Naive thymus-derived CD4-positive, alpha-beta T cell (primary cell): ENCODE results near the gene SPEF2. TPM values are rescaled to one million over a fixed set of nuclear protein-coding genes. Genes with fewer than 3 reads are reported as not detected.

Source experiments
- ATAC-seq: fragments of 150-1000 bp; cut with Tn5 transposase; 2 replicates; pipeline ENCODE4 v1.10.0; 2021; ENCODE audit warnings: mild to moderate bottlenecking, moderate library complexity
- CTCF ChIA-PET: fragments of 350-600 bp; sonication (Branson Sonifier 250); formaldehyde crosslinking; loops from one replicate; lab custom pipeline; 2021; ENCODE audit warnings: antibody characterized with exemption; lab: Charles Lee
- POLR2A ChIA-PET: fragments of 350-600 bp; sonication (Branson Sonifier 250); formaldehyde crosslinking; loops from one replicate; lab custom pipeline; 2021; ENCODE audit warnings: antibody characterized with exemption, inconsistent platforms; lab: Charles Lee
- DNase-seq, 9 donors: peaks; one replicate each; pipeline versions ENCODE4 v3.0.0 to v3.0.0-alpha.2; 2020 to 2022; ENCODE audit warnings: mixed read lengths in 1 of 9
- H3K27ac ChIP-seq: one replicate; pipeline ENCODE4 v1.7.0; 2013; ENCODE audit warnings: mild to moderate bottlenecking, low read depth, low read length, moderate library complexity
- H3K27me3 ChIP-seq, 2 donors: one replicate each; pipeline ENCODE4 v1.7.0; 2013; ENCODE audit warnings: low read length in 2 of 2, mild to moderate bottlenecking in 2 of 2, moderate library complexity in 2 of 2; ENCODE audit not compliant: control insufficient read depth in 2 of 2, insufficient read depth in 2 of 2
- H3K36me3 ChIP-seq, 3 experiments: 1 replicate in 2 of 3; 2 replicates in 1 of 3; pipeline ENCODE4 v1.7.0; 2013; ENCODE audit warnings: low read length in 3 of 3, mild to moderate bottlenecking in 3 of 3, moderate library complexity in 1 of 3; ENCODE audit not compliant: insufficient read depth in 3 of 3, control insufficient read depth in 2 of 3
- H3K4me1 ChIP-seq, 2 donors: one replicate each; pipeline ENCODE4 v1.7.0; 2013; ENCODE audit warnings: low read length in 2 of 2, mild to moderate bottlenecking in 2 of 2, moderate library complexity in 1 of 2; ENCODE audit not compliant: control insufficient read depth in 2 of 2, insufficient read depth in 2 of 2
- H3K4me3 ChIP-seq: 2 replicates; pipeline ENCODE4 v1.7.0; 2013; ENCODE audit warnings: mild to moderate bottlenecking, low read length
- H3K9me3 ChIP-seq, 3 experiments: 1 replicate in 2 of 3; 2 replicates in 1 of 3; pipeline ENCODE4 v1.7.0; 2013; ENCODE audit warnings: low read length in 3 of 3; ENCODE audit not compliant: control insufficient read depth in 2 of 3
- H3K27ac Mint-ChIP-seq, 9 donors: one replicate each; pipeline ENCODE4 v1.8.0; 2020 to 2022; ENCODE audit warnings: mixed read lengths in 9 of 9, mild to moderate bottlenecking in 8 of 9, moderate library complexity in 5 of 9, inconsistent platforms in 2 of 9
- H3K27me3 Mint-ChIP-seq, 5 donors: one replicate each; pipeline ENCODE4 v1.8.0; 2021 to 2022; ENCODE audit warnings: mixed read lengths in 5 of 5, mild to moderate bottlenecking in 1 of 5
- H3K36me3 Mint-ChIP-seq, 5 donors: one replicate each; pipeline ENCODE4 v1.8.0; 2020 to 2022; ENCODE audit warnings: mixed read lengths in 5 of 5, mild to moderate bottlenecking in 3 of 5, inconsistent platforms in 1 of 5
- H3K4me1 Mint-ChIP-seq, 7 donors: one replicate each; pipeline ENCODE4 v1.8.0; 2020 to 2022; ENCODE audit warnings: mixed read lengths in 7 of 7, mild to moderate bottlenecking in 3 of 7, inconsistent platforms in 1 of 7
- H3K4me3 Mint-ChIP-seq, 10 donors: one replicate each; pipeline ENCODE4 v1.8.0; 2020 to 2022; ENCODE audit warnings: mild to moderate bottlenecking in 10 of 10, mixed read lengths in 10 of 10, moderate library complexity in 6 of 10, inconsistent platforms in 2 of 10
- H3K9me3 Mint-ChIP-seq, 11 donors: one replicate each; pipeline ENCODE4 v1.8.0; 2020 to 2022; ENCODE audit warnings: mixed read lengths in 11 of 11, mild to moderate bottlenecking in 4 of 11, inconsistent platforms in 1 of 11, moderate library complexity in 1 of 11
- intact Hi-C, 2 donors: fragments of 100-400 bp; cut with micrococcal nuclease; formaldehyde crosslinking; loops; one replicate each; pipeline ENCODE4 v1.15.1; 2023
- polyA plus RNA-seq, 2 donors: library from polyadenylated mRNA; unstranded; fragments of 300-500 nt; fragmentation: Illumina TruSeq; gene quantifications; one replicate each; pipeline ENCODE4 v1.2.3, GENCODE V29; 2021
- total RNA-seq, 6 experiments: library from RNA in 5 of 6; stranded (reverse) in 5 of 6; gene quantifications; 1 replicate in 5 of 6; 2 replicates in 1 of 6; pipeline ENCODE4 v1.2.3 and lab custom pipeline; 2021 to 2026

SPEF2 gene
- total and polyA plus RNA-seq, 7 experiments from 2014 or later, result 5.5 to 13.5 (median 7.7) TPM

- H3K27ac ChIP-seq, result no peak overlapping the region
- DNase-seq (no peak), ATAC-seq (no peak)
- H3K36me3 ChIP-seq, result no peaks in the 10 kb centered on the region
- H3K27me3 Mint-ChIP-seq, result no peaks in the 10 kb centered on the region
- peaks cover 10 to 41% (median 21%) of the 10 kb centered on the region in 7 donors for H3K4me1 Mint-ChIP-seq
- no peaks in the 10 kb centered on the region for H3K9me3 ChIP-seq
- intact Hi-C loops, result no loop called here
- H3K4me1 ChIP-seq, result no peaks in the 10 kb centered on the region
- no peak overlapping the region for H3K27ac Mint-ChIP-seq
- peaks cover 2 to 27% (median 7%) of the 10 kb centered on the region in 11 donors for H3K9me3 Mint-ChIP-seq
- CTCF ChIA-PET, result no interaction called here
- H3K27me3 ChIP-seq, result no peaks in the 10 kb centered on the region
- H3K36me3 Mint-ChIP-seq, result peaks cover 10 to 30% (median 20%) of the 10 kb centered on the region in 5 donors
- H3K4me3 ChIP-seq, result no peak overlapping the region
- POLR2A ChIA-PET, result interaction anchor here (0.9 kb wide), 1 partner anchor 46 kb away, joined by 3 read pairs; no protein-coding TSS in a partner anchor
- no peak overlapping the region for H3K4me3 Mint-ChIP-seq
These were observed 124.3 kb downstream of the SPEF2 start for GRCh38 chr5:35741971-35742370.

- intact Hi-C loops, result no loop called here
- Mint-ChIP-seq H3K27me3 (no peaks in the 10 kb centered on the region), H3K4me3 (no peak overlapping the region), H3K27ac (peak overlapping the region in 1 of 9 donors; percentile 37), H3K9me3 (peaks cover 5 to 33% (median 14%) of the 10 kb centered on the region in 11 donors), H3K36me3 (peaks cover 10 to 35% (median 19%) of the 10 kb centered on the region in 5 donors), H3K4me1 (peaks cover 16 to 57% (median 28%) of the 10 kb centered on the region in 7 donors)
- no peaks in the 10 kb centered on the region for H3K27me3 ChIP-seq
- no peak overlapping the region for H3K4me3 ChIP-seq
- no peak for ATAC-seq
- H3K27ac ChIP-seq, result no peak overlapping the region
- CTCF ChIA-PET, result interaction anchor here (1.0 kb wide), 1 partner anchor 16 kb away, joined by 3 read pairs; no protein-coding TSS in a partner anchor
- H3K36me3 ChIP-seq, result no peaks in the 10 kb centered on the region
- POLR2A ChIA-PET, result no interaction called here
- no peaks in the 10 kb centered on the region for H3K9me3 ChIP-seq
- no peaks in the 10 kb centered on the region for H3K4me1 ChIP-seq
- no peak for DNase-seq
These were observed 126.0 kb downstream of the SPEF2 start for GRCh38 chr5:35743644-35744043.

GRCh38 chr5:35745193-35745592, 127.5 kb downstream of the SPEF2 start:
- Mint-ChIP-seq H3K27ac (peak overlapping the region in 4 of 9 donors; percentile 23 to 60 (median 50)), H3K9me3 (peaks cover 5 to 35% (median 14%) of the 10 kb centered on the region in 11 donors), H3K36me3 (peaks cover 6 to 29% (median 13%) of the 10 kb centered on the region in 5 donors), H3K4me3 (peak overlapping the region in 6 of 10 donors; percentile 12 to 67 (median 37)), H3K4me1 (peaks cover 14 to 65% (median 36%) of the 10 kb centered on the region in 7 donors), H3K27me3 (no peaks in the 10 kb centered on the region)
- CTCF ChIA-PET, result no interaction called here
- H3K4me3 ChIP-seq, result no peak overlapping the region
- H3K27me3 ChIP-seq, result no peaks in the 10 kb centered on the region
- no peaks in the 10 kb centered on the region for H3K36me3 ChIP-seq
- H3K9me3 ChIP-seq, result no peaks in the 10 kb centered on the region
- no peak overlapping the region for H3K27ac ChIP-seq
- H3K4me1 ChIP-seq, result no peaks in the 10 kb centered on the region
- DNase-seq (no peak), ATAC-seq (no peak)
- intact Hi-C loops, result no loop called here
- POLR2A ChIA-PET, result no interaction called here

GRCh38 chr5:35745660-35746059, 128.0 kb downstream of the SPEF2 start:
- Mint-ChIP-seq H3K9me3 (peaks cover 5 to 39% (median 14%) of the 10 kb centered on the region in 11 donors), H3K27me3 (no peaks in the 10 kb centered on the region), H3K27ac (peak overlapping the region in 3 of 9 donors; percentile 19 to 60 (median 45)), H3K36me3 (peaks cover 6 to 32% (median 17%) of the 10 kb centered on the region in 5 donors), H3K4me3 (no peak overlapping the region), H3K4me1 (peaks cover 14 to 68% (median 36%) of the 10 kb centered on the region in 7 donors)
- POLR2A ChIA-PET, result no interaction called here
- no peaks in the 10 kb centered on the region for H3K9me3 ChIP-seq
- no peak overlapping the region for H3K27ac ChIP-seq
- ATAC-seq (no peak), DNase-seq (no peak)
- no peaks in the 10 kb centered on the region for H3K36me3 ChIP-seq
- H3K27me3 ChIP-seq, result no peaks in the 10 kb centered on the region
- CTCF ChIA-PET, result no interaction called here
- no peak overlapping the region for H3K4me3 ChIP-seq
- H3K4me1 ChIP-seq, result no peaks in the 10 kb centered on the region
- intact Hi-C loops, result no loop called here

GRCh38 chr5:35752012-35752411, 134.3 kb downstream of the SPEF2 start:
- no peaks in the 10 kb centered on the region for H3K9me3 ChIP-seq
- Mint-ChIP-seq H3K27me3 (no peaks in the 10 kb centered on the region), H3K4me1 (peaks cover 9 to 43% (median 28%) of the 10 kb centered on the region in 7 donors), H3K9me3 (peaks cover 3 to 22% (median 10%) of the 10 kb centered on the region in 11 donors), H3K4me3 (no peak overlapping the region), H3K27ac (no peak overlapping the region), H3K36me3 (peaks cover 0 to 20% (median 7%) of the 10 kb centered on the region in 5 donors)
- intact Hi-C loops, result no loop called here
- DNase-seq, result no peak
- ChIA-PET POLR2A (no interaction called here), CTCF (no interaction called here)
- no peak overlapping the region for H3K4me3 ChIP-seq
- no peaks in the 10 kb centered on the region for H3K27me3 ChIP-seq
- ATAC-seq, result no peak
- H3K27ac ChIP-seq, result no peak overlapping the region
- no peaks in the 10 kb centered on the region for H3K4me1 ChIP-seq
- H3K36me3 ChIP-seq, result no peaks in the 10 kb centered on the region

- ATAC-seq, result no peak
- no peaks in the 10 kb centered on the region for H3K36me3 ChIP-seq
- no peak for DNase-seq
- H3K4me1 Mint-ChIP-seq, result peaks cover 5 to 35% (median 20%) of the 10 kb centered on the region in 7 donors
- H3K9me3 Mint-ChIP-seq, result peaks cover 0 to 12% (median 1%) of the 10 kb centered on the region in 11 donors
- intact Hi-C loops, result no loop called here
- H3K4me1 ChIP-seq, result peaks cover 0 to 3% of the 10 kb centered on the region in 2 donors
- H3K9me3 ChIP-seq, result no peaks in the 10 kb centered on the region
- peak overlapping the region in 1 of 9 donors; percentile 28 for H3K27ac Mint-ChIP-seq
- H3K27me3 ChIP-seq, result no peaks in the 10 kb centered on the region
- H3K27me3 Mint-ChIP-seq, result no peaks in the 10 kb centered on the region
- ChIA-PET CTCF (no interaction called here), POLR2A (no interaction called here)
- no peak overlapping the region for H3K4me3 ChIP-seq
- peaks cover 0 to 12% (median 4%) of the 10 kb centered on the region in 5 donors for H3K36me3 Mint-ChIP-seq
- H3K4me3 Mint-ChIP-seq, result no peak overlapping the region
- H3K27ac ChIP-seq, result no peak overlapping the region
These were observed 135.8 kb downstream of the SPEF2 start for GRCh38 chr5:35753500-35753899.

GRCh38 chr5:35754481-35754880, 136.8 kb downstream of the SPEF2 start:
- intact Hi-C loops, result no loop called here

More at GRCh38 chr5:35754481-35754880, 136.8 kb downstream of the SPEF2 start:
- Mint-ChIP-seq H3K9me3 (peaks cover 0 to 7% (median 0%) of the 10 kb centered on the region in 11 donors), H3K4me3 (no peak overlapping the region), H3K27ac (peak overlapping the region in 1 of 9 donors; percentile 9), H3K4me1 (peaks cover under 1 to 33% (median 12%) of the 10 kb centered on the region in 7 donors), H3K27me3 (no peaks in the 10 kb centered on the region), H3K36me3 (peaks cover 0 to 12% (median 4%) of the 10 kb centered on the region in 5 donors)
- DNase-seq (no peak), ATAC-seq (no peak)
- H3K4me1 ChIP-seq, result peaks cover 0 to 3% of the 10 kb centered on the region in 2 donors
- no peaks in the 10 kb centered on the region for H3K27me3 ChIP-seq
- no peaks in the 10 kb centered on the region for H3K9me3 ChIP-seq
- no peak overlapping the region for H3K4me3 ChIP-seq
- H3K27ac ChIP-seq, result no peak overlapping the region
- H3K36me3 ChIP-seq, result no peaks in the 10 kb centered on the region
- CTCF ChIA-PET, result no interaction called here
- POLR2A ChIA-PET, result no interaction called here
